HG03342 (cell line): Measurements from ENCODE around the gene DMRT1.

Experiments
- ATAC-seq: cut with Tn5 transposase; IDR thresholded peaks from one replicate; pipeline ENCODE4 v1.9.1; 2021; ENCODE audit warnings: mild to moderate bottlenecking, moderate library complexity; ENCODE audit not compliant: unreplicated experiment

Gene DMRT1

DNA sequence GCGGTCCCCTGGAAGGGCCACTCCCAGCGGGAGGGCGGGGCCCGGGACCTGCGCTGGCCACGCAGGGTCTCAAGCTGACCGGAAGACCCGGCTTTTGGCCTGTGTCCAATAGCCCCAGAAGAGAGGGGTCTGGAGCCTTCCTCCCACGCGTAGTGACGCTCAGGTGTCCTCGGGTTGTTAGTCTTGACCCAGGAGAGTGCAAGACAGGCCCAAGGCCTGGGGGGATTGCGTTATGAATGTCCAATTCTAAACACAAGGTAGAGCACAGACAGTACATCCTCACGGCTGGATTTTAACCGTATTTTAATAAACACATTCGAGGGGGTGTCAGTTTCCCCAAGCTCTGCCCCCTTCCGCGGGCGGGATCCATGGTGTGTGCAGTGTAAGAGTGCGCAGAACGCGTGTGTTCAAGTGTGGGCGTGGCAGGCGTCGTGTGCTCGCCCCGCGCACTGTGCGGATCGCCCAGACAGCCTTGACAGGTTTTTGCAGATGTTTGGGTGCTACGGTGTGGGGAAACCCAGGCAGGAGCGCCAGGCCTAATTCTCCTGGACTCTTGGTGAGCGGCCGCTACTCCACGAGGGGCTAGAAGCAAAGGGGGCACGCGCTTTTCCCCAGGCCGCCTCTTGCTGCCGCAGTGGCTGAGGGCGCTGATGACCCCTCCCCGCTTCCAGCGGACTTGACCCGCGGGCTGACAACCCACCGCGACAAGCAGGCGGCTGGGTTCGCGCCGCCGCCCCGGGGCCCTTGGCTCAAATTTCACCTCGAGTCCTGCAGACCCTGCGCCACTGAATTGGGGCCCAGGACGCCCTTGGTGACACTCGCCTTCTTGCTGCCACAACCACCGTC, 128.9 kb downstream of the DMRT1 start:
- no peak for ATAC-seq

DNA sequence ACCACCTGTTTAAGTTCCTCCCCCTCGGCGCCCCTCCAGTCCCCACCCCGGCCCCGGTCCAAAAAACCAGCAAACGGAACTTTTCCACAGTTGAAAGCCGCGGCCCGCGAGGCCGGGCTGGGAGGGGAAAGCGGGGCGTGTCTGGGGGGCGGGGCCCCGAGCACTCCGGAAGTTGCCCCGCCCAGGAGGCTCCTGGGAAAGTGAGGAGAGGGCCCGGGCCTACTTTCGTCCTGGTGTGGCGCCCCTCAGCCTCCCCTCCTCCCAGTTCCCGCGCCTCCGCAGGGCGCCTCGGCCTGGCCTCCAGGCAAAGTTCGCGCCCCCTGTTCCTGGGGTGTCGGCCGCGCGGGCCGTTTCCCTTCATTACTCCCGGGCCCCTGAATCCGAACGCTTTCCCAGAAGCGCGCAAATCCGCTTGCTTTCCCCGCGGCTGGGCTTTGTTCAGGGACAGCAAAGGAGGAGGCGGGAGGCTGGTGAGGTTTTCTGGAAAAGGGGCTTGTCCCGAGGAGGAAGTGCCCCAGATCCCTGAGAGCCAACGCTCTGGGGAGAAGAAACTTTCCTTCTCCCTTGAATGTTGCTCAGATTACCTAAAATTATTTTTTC, 130.5 kb downstream of the DMRT1 start:
- no peak for ATAC-seq

DNA sequence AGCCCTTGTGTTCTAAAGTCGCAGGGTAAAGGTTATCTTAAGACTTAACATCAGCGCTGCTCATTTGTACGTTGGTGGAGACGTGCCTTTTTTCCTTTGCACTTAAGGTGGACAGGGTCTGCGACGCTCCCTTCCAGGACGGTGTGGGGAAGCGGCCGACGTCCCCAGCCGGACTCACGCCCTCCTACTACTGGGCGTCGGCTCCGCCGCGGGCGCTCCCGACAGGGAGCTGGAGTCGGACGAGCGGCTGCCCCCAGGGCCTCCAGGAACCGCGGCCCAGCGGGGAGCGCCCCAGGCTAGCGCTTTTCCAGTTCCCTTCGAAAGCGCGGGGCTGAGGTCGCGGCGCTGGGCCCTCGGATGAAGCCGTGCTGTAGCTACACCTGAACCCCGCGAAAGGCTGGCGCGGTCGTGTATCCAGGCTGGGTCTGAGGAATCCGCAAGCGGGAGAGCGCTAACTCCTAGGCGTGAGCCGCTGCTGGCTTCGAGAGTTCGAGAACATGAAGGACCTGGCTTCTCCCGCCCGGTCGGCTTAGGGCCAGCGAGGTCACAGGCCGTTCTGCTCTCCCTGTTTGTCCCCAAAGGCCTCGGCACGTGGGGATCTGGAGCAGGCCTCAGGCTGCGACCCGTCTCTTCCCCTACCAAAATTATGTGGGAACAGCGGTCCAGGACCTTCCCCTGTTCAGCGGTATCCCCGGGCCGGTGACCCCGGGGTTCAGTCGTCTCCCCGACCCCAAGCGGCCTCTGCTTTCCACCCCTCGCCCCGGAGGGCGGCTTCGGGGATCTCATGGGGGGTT, 131.2 kb downstream of the DMRT1 start:
- no peak for ATAC-seq

DNA sequence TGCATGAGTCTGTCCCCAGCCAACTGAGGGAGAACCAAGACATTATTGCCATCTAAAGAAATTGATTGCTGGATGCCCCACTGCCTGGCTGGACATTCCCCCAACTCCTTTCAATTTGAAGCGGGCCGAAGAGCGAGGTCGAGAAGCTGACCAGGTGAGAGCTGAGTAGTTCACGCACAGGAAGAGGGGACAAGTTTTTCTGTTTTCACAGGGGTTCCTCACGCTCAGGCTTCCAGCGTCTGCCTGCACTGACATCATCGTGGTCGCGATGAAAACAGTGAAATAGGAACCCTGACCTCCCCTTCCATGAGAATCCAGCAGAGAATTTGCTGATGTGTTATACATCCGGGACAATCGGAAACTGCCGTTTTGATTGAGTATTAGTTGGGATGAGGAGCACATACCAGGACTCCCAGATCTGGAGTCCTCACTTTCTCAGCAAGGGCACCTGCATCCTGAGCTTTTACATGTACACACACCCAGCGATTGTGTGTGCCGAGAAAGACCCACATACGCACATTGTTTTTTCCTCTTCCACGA, 131.9 kb downstream of the DMRT1 start:
- no peak for ATAC-seq

DNA sequence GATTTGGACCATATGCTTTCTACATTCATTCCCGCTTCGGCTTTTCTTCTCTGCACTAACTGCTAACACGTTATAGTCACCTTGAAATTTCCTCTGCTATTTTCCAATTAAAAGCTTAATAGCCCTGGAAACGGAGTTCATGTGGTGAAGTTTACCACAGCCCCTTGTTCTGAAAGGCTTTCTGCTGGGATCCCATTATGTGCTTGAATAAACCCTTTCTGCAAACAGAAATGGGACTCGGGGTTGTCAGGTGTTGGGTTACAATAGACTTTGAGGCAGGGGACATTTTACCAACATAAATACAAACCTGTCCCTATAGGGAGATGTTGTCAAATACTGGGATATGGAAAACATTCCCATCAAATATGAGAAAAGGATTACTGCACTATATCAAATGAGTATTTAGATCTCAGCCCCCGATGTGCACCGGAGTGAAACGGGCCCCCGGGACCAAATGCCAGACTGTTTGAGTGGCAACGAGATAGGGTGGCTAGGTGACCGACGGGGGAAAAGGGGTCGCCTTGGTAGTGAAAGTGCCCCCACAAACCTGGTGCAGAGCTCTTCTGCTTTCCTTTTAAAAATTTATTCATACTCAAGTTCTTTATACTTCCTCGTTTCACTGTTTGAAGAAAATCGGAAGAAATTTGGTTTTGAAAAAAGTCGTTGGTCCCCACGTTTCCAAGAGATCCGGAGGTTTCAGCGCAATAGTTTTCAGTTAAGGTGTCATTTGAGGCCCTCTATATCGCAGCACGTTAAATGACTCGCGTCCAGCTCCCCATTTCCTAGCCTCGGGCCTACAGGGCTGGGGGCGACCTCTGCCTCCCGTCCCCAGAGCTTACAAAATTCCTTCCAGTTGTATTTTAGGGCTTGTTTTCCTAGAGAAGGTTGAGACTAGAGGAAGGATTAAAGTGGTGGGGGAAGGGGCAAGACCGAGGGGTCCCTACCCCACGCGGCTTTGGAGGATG, 132.8 kb downstream of the DMRT1 start:
- no peak for ATAC-seq

DNA sequence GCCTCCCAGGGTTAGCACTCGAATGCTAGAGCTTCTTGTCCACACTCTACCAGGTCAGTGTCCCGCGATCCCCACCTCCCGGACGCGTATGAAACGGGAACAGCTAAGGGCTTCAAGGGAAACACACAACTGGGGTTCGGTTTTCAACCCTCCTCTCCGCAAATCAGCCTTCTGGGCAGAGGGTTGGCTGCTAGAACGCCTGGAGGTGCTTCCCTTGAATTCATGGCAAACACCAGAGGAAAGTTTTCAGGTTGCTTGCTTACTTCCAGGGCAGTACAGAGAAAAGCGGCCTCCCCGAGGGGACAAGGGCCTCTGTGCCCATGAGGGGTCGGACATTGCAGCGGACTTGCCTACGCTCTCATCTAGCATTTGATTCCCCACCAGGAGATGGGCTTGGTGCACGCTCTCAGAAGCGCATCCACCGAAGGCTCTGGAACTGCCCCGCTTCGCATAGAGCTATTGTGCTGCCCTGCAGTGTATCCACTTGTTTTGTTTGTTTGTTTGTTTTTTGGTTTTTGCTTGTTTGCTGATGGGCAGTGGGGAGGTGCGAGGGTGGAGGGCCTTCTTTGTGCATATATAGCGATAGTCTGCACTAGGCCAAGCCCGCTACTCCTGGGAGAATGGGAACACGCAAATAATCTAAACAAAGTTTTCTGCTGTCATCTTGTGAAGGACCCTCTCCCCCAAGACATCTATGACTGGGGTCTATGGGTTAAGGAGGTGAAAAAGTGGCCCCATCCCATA, 133.7 kb downstream of the DMRT1 start:
- ATAC-seq = no peak

DNA sequence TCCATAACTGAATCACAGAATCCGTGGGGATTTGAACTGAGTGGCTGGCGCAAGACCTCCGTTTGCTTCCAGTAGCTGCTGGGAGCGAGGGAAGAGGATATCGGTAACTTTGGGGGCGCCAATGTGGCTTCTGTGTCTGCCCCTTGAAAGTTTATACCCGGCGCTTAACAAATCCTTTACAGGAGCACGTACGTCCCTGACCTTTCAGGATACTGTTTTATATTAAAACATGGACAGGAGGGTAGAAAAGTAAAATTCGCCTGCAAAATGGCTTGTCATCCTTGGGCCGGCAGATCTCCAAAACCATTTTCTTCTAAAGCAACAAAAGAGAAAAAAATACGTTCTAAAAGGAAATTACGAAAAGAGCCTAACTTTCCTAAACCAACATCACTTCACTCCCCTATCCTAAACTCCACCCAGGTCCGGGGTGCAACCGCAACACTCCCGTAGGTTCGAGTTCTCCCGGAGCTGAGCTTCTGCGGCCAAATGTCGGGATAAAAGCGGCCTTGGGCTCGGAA, 134.3 kb downstream of the DMRT1 start:
- no peak for ATAC-seq

DNA sequence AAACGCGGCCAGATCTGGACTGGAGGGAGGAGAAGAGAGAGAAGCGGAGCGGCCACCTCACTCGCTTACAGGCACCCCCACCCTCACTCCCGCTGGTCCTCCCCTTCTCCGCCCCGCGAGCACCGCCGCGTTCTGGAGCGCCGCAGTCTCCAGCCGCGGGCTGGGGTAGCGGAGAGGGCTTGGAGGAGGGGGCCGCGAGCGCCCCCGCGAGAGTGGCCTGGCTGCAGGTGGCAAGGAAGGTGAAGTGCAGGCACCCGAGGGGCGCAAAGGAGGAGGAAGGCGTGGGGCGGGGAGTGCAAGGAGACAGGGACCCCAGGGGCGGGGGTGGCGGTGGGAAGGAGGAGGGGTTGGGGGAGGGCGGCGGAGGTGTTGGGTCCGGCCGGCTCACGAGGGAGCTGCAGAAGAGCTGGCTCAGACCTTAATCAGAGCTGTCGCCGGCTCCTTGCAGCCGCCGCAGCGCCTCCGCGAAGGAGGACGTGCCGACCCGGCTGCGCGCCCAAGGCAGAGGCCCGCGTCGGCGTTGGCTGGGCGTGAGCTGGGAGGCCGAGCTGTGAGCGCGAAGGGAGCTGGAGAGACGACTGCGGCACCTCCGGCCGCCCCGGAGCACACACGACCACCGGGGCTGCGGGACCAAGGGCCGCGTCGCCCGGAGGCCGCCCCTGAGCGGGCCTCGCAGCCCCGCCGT, 134.9 kb downstream of the DMRT1 start, which contains the start of gene DMRT3:
Gene DMRT3 (plus strand): TSS at position 398 of the 685 bp plus-strand sequence. CDS start 347 bp downstream, outside the sequence.
- ATAC-seq = no peak

DNA sequence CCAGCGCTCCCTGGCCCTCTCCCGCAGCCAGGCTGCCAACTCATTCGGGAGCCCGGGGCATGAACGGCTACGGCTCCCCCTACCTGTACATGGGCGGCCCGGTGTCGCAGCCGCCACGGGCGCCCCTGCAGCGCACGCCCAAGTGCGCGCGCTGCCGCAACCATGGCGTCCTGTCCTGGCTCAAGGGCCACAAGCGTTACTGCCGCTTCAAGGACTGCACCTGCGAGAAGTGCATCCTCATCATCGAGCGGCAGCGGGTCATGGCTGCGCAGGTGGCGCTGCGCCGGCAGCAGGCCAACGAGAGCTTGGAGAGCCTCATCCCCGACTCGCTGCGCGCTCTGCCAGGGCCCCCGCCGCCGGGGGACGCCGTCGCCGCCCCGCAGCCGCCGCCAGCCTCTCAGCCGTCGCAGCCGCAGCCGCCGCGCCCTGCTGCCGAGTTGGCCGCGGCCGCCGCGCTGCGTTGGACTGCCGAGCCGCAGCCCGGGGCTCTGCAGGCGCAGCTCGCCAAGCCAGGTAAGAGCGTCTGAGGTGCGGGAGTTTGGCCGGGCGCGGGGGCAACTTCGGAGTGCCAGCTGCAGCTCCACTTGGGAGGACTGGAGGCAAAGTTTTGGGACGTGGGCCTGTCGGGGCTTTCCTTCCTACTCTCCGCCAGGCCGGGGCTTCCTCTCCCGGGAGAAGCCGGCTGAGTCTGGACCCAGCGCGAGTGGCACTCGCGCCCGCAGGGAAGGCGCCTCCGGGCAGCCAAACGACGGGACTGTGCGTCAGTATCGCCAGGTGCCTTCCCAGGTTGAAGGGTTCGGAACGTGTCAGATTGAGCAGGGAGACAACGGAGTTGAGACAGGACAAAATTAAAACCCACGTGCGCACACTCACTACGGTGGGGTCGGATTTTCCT, 135.7 kb downstream of the DMRT1 start:
- ATAC-seq = no peak

DNA sequence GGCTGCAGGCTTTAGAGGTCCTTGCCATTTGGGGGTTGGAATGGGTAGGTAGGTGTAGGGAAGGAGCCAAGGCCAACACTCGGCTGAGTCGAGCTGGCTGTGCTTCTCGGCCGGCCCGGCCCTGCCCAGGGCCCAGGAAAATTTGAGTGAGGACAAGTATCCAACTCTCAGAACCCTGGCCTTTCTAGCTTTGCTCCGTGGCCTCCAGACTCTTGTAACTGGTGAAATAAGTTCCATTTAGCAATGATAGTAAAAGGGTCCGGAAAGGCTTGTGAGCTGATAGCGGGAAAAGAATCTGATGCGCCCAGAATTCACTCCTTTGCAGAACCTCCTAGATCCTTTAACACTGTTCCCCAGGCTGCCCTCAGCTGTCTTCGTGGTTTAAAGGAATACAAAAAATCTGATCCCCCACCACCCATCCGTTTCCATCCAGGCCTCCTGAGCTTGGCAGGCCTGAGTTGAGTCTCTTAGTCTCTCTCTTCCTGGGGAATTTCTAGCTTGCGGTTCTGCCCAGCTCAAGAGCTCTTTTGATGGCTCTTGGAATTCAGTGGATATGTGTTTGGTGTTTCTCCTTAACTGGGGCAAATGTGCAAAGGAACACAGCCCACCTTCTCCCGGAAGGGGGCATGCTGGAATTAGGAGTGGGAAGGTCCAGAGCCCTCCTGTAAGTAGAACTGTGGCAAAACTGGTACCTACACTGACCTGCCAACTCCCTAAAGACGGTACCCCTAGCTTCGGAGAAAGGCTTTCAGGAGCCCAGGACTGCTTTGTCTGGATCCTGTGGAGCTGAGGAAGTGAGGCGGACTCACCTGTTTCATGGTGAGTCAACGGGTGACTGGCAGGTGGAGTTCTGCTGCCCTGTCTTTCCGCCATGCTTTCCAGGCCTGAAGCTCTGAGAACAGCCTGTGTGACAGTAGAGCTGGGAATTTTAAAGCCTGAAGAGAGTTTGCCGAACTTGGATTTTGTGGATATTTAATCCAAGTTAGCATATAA, 136.6 kb downstream of the DMRT1 start:
- ATAC-seq = no peak

DNA sequence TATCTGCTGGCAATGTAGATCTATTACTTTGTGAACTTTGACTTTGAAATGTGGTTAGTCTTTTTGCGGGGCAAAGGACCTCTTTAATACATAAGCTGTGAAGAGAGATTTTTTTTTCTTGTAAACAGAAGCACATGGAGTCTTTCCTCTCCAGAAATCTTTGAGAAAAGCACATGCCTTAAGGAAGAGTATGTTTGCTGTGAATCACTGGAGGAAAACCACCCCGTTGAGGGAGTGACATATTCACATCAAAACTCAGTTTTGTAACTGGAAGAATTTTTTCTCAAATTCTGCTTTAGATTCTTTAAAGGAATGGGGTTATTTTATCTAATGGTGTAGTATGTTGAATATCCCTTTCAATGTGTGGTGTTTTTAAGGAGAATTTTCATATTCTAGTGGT, 138.5 kb downstream of the DMRT1 start:
- no peak for ATAC-seq

DNA sequence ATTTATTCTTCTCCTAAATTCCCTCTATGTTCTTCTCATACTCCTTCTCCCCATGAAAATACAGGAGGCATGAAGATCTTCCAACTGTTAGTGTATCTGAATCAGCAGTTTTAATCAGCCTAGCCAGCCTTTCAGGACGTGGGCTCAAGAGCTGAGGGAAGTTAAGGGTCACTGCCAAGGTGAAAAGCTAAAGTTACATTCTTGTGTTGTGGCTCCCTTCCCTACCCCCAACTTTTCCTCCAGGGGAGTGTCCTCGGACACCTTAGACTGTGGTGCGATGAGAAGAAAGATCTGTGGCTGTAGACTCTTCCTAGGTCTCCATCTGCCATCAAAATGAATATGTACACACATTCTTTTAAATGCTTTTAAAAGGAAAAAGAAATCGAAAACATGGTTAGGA, 139.1 kb downstream of the DMRT1 start:
- no peak for ATAC-seq

DNA sequence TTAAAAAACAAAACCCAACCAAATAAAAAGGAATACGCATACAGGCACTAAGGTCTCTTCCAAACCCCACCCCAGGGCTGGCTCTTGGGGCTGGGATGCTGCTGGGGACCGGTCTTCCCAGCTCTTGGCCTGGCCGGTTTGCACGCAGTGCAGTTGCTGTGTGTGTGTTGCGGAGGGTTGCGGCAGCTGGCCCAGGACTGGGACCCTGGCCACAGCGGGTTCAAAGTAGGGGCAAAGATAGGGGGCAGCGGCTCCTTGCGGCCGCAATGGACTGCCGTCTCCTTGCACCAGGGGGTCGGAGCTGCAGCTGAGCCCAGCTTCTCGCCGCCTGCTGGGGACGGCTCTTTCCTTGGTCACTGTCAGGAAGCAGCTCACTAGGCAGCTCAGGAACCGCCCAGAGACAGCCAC, 140.0 kb downstream of the DMRT1 start:
- no peak for ATAC-seq

DNA sequence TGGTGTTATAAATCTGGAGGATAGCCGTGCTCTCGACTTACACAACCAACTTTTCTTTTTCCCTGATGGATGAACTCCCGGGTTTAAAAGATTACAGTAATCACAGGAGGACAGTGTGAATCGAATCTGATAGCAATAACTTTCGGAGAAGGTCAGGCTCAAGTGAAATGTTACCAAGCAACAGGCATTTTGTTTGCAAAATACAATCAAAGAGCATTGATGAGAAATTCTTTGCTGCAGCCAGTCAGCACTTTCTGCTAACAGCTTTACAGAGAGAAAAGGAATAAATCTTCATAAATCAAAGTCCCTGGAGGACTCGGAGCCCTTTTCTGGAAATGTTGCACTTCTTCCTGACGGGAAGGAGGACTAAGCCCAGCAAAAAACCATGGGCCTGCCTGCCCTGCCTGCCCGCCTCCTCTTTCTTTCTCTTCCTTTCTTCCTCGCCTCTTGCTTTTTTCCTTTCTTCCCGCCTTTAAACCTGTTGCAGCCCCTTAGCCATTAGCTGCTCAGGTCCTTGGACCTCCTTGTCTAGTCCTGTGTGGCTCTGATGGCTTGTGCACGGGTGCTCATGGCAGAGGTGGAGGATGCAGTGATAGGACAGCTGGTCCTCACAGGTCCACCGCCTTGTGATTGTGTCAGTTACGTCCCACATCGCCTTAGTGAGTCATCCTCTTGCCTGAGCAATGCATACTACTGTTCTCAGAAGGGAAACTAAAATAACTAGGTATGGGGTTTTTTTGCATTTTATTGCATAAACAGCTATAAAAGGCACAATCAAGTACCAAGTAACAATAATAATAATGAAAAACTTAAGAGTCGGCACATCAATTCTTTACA, 141.1 kb downstream of the DMRT1 start:
- ATAC-seq = no peak

DNA sequence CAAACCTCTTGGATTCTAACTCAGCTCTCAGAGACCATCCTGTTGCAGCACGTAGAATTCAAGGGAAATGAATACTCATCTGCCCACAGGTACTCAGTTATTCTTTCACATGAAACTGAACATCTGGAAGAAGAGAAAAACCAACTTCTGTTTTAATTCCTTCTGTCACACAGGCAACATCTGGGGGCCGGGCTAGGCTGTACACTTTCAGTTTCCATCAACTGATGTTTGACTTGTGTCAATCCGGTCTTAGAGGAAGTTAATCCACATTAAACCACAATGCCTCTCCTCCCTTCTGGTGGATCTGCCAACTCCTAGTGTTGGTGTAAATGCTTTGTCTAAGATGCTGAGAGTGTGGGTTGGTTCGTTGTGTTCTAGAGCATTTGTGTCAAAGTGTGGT, 152.5 kb downstream of the DMRT1 start:
- peak; percentile 73 for ATAC-seq

DNA sequence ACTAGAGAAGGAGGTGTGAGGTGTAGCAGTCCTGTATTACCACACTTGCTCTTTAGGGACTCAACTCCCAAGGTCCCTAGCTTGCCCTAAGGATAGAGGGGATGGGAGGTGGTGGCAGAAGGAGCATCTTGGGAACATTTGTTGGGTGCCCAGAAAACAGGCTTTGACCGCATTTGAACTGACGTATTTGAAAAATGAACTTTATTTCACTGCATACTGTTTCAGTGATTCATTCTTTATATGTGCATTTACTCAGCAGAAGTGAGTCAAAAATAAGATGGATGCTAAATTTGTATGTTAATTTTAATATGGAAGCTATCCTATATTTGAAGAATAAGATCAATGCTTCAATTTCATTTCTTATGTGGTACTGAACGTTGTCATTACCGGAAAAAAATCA, 153.7 kb downstream of the DMRT1 start:
- ATAC-seq = no peak
